ENCODE measurements around the gene SELP. TPM values are rescaled to one million over a fixed set of nuclear protein-coding genes. Genes with fewer than 3 reads are reported as not detected.

The SELP gene
- total and polyA plus RNA-seq, 2 of the 8 experiments (the other 6 are each of a cell fraction or from before 2014, with no cell fraction given), result not detected

DNA sequence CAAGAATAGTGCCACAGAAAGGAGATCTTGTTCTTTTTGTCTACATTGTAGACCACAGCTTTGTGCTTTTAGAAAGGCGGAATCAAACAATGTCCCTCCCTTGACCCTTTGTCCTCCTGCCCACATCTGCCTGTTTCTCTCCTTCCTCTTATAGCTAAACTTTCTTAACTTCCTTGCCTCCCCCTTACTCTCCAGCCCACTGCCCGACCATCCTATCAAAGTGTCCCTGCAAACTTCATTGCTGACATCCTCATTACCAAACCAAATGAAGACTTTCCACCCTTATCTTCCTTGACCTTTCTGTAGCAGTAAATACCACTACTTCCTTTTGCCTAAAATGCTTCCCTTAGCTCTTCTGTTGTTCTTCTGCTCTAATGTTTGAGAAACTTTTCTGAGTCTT lies 5.0 kb downstream of the SELP start (continued):
- TF ChIP-seq USF2 (IDR thresholded peaks at IDR 0.05; ENCODE audit: low read length), result no peak
- TF ChIP-seq CHD2 (IDR thresholded peaks at IDR 0.05; ENCODE audit: low read length), result no peak
- no peak for TF ChIP-seq CBX5 (IDR thresholded peaks at IDR 0.05; ENCODE audit: low read depth, low read length)
- TF ChIP-seq HDAC6 (IDR thresholded peaks at IDR 0.05; ENCODE audit: low read depth, low read length), result no peak
- TF ChIP-seq MAFK (IDR thresholded peaks at IDR 0.05; ENCODE audit: low read depth, low read length), result no peak
- TF ChIP-seq TAF7 (optimal IDR thresholded peaks at IDR 0.05; ENCODE audit: borderline replicate concordance, low read depth, low read length), result no peak
- TF ChIP-seq RBBP5 (IDR thresholded peaks at IDR 0.05; ENCODE audit: borderline replicate concordance, low read depth, low read length), result no peak
